T-helper 9 cell (primary cell): ENCODE data around the gene OCIAD2.
"Not testable (repeated sequence)": the region's sequence is repeated elsewhere in the genome, so short reads cannot be mapped to it uniquely, and the experiment has no call there.

Experiments used
- DNase-seq: peaks from one replicate; pipeline ENCODE4 v3.0.0-alpha.2; 2020

Gene OCIAD2

DNA sequence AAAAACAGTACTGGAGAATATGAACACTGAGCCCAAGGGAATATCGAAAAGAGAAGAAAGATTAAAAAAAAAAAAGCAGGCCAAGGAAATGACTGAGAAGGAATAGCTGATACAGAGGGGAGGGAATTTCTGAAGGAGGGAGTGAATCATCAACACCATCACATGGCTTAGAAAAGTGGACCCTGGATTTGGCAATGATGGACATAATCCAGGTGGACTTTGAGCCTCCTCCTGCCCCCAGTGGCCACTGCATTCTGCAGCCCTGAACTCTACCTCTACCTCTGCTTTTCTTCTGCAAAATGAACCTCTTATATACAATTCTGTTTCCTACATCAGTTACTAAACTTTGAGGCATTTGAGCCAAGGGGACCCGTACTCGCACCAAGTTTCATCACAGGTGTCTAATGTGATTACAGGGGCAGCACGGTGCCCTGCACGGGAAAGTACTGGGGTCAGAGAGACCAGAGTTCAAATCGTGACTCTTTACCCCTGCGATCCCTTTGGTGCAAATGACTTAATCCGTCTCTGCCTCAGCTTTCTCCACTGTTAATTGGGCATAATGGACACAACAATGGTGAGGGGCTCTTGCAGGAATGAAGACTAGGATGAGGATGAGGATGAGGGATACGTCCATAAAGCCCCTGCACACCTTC, 1.1 kb downstream of the OCIAD2 start:
- no peak for DNase-seq

GRCh38 chr4:48904541-48905142, 1.9 kb downstream of the OCIAD2 start:
- DNase-seq, result no peak

DNA sequence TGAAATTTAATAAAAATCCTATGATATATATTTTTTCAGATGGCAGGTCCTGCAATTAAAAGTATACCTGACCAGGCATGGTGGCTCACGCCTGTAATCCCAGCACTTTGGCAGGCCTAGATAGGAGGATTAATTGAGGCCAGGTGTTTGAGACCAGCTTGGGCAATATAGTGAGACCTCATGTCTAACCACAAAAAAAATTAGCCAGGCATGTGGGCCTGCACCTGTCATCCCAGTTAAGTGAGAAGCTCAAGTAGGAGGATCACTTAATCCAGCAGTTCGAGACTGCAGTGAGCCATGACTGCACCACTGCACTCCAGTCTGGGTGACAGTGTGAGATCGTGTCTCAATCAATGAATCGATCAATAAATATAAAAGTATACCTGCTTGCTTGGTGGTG, 2.5 kb downstream of the OCIAD2 start:
- no peak for DNase-seq

DNA sequence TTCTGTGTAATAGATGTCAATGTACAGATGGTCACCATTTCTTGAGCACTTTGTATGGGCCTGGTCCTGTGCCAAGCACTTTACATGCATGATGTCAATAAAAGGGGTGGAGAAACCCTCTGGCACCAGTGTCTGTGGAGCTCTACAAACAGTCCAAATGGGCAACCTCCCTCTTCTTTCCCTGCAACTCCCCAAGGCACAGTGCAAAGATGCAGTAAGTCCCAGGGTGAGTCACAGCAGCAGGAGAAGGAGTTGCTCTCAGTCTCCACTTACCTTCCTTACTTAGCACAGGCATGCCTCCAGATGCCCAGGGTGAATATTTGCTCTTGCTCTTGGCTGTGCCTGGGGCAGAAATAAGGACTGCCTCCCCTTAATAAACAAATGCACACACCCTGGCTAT, 4.3 kb downstream of the OCIAD2 start:
- no peak for DNase-seq

DNA sequence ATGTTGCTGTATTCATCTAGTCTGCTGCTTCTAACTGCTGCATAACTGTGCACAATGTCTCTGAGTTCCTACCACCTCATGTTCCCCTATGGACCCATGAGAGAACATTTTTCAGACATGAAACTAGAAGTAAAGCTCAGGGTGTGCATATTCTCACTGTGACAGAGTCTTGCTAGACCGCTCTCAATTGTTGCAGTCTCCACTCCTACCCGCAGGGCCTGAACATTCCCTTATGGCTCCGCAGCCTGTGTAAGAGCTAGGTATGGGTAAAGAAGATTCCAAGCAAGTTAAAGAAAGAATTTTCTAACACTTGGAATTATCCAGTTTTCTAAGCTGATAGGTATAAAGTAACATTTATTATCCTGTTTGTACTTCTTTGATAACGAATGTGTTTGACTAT, 5.4 kb downstream of the OCIAD2 start:
- no peak for DNase-seq

DNA sequence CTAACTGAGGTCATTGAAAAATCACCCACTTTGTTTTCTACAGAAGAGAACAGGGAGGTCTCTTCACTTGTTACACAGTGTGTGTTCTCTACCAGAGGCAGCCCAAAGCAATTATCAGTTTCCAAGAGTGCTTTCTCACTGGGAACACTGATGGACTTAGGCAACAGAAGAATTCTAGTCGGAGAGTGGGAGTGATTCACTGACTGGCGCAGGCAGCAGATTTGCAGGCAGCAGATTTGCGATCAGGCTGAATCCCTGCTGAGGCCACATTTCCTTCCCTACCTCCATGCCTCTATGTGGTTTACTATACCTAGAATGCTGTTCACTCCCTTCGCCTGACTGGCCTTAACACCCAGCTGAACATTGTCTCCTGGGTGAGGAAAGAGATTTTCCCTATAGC, 6.6 kb downstream of the OCIAD2 start:
- no peak for DNase-seq

GRCh38 chr4:48899432-48899749, 7.2 kb downstream of the OCIAD2 start:
- no peak for DNase-seq

DNA sequence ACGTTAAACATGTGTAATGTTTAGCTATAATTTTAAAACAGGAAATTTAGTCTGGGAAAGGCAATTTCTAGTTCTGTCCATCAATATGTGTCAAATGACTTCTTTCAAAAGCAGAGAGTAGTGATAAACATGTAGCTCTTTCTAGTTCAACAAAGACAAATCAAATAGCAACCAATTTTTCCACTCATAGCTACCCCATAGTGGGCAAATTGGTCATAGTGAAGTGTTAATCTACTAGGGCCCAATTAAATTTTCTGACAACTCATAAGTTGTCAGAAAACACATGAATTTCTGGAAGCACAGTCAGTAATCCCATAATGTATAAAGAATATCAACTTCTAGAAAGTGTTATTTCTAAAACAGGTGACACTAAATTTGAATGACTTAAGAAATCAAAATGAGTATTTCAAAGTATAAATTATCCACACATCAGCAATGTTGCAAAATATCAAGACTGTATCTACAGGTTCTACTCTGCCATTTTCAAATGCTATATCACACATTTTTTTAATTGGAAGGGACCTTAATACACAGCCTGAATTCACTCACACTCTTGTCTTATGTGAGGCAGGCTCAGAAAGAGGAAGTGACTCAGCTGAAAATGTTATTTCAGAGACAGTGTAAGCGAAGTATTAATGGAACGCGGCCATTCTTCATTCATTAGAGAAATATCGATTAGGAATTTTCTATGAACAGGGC, 7.7 kb downstream of the OCIAD2 start:
- DNase-seq, result no peak

GRCh38 chr4:48896845-48897244, 9.7 kb downstream of the OCIAD2 start:
- no peak for DNase-seq

DNA sequence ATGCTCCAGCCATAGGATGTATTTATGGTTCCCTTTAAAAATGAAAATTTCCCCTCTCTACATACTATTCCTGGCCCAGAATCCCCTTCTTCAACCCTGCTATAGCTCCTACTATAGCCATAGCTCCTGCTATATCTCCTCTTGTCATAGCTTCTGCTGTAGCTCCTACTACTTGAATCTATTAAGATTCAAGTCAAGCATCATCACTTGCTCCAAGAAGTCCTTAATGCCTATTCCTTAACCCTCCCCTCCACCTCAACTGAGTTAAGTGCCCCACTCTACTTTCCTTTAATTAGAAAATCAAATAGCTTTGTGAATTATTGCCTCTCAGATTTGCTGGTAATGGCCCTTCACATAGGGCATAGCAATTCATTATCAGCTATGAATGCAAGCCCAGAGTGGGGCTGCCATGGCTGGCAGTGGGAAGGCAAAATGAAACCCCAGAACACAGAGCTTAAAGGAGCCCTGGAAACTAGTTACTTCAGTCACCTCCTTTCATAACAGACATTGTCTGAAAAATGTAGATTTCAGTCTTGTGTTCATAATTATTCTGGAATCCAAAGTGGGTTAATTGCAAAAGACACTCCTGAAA, 15.4 kb downstream of the OCIAD2 start:
- no peak for DNase-seq

- DNase-seq, result not testable (repeated sequence)
Measured at GRCh38 chr4:48889750-48890149, 16.8 kb downstream of the OCIAD2 start.

DNA sequence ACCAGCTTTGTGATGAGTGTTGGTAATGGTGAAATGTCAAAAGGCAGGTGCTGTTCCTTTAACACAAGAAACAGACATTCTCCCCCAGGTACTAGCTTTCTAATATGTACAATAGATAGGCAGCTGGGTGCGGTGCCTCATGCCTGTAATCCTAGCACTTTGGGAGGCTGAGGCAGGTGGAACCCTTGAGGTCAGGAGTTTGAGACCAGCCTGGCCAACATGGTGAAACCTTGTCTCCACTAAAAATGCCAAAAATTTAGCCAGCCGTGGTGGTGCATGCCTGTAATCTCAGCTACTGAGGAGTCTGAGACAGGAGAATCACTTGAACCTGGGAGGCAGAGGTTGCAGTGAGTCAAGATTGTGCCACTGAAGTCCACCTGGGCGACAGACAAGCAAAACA, 24.9 kb downstream of the OCIAD2 start:
- DNase-seq, result not testable (repeated sequence)

DNA sequence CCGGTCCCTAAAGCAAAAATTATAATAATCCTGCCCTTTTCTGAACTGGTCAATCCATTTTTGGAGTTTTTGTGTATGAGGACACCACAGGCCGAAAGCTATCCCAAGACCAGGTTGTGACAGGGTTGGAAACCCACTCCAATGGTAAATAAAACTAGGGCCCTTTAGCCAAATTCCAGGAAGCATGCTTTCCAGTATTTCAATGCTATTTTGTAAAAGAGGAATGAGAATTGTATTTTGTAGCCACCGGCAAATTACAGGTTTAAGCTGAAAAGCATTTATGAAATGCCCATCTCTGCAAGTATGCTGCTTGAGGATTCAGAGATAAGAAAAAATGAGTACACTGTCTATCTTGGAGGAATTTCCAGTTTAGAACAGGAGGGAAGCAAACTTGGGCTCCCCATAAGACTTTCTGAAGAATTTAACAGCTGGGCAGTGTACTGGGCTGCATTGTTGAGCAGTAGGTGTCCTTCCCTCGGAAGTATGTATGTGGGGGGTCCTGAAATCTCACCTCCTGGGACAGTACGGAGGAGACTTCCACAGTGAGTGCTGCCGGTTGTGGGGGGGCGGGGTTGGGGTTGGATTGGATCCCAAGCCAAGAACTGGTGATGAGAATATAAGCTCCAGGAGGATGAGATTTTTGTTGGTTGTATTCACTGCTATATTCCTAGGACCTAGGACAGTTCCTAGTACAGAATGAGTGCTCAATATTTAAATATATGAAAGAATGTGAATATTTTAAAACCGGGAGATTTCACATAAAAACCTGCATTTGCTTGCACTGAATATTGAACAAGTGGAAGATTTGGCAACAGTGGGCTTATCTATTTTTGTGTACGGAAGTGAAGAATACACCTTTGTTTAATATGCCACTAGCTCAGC, 26.8 kb downstream of the OCIAD2 start:
- DNase-seq, result no peak

GRCh38 chr4:48877827-48878535, 28.6 kb downstream of the OCIAD2 start:
- DNase-seq, result no peak

- not testable (repeated sequence) for DNase-seq
Measured at GRCh38 chr4:48864696-48865095, 41.9 kb downstream of the OCIAD2 start.

- no peak for DNase-seq
Measured at GRCh38 chr4:48863728-48864127, 42.8 kb downstream of the OCIAD2 start.

- no peak for DNase-seq
Measured at GRCh38 chr4:48862661-48863060, 43.9 kb downstream of the OCIAD2 start.

DNA sequence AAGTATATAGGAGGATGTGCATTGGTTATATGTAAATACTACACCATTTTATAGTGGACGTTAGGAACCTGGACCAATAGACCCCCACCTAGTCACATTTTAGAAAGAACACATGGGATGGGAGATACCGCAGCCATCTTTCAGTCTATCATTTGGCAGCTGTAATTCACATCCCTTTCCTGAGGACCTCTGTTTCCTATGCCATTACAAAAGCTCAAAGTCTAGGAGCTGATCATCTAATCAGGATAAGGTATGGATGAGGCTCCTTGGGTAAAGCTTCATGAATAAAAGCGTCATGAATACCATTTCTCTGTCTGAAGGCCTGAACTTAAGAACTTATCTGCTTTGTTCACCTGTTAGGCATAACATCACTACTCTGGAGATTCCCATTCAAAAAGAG, 44.5 kb downstream of the OCIAD2 start:
- no peak for DNase-seq

- no peak for DNase-seq
Measured at GRCh38 chr4:48858130-48858529, 48.4 kb downstream of the OCIAD2 start.

DNA sequence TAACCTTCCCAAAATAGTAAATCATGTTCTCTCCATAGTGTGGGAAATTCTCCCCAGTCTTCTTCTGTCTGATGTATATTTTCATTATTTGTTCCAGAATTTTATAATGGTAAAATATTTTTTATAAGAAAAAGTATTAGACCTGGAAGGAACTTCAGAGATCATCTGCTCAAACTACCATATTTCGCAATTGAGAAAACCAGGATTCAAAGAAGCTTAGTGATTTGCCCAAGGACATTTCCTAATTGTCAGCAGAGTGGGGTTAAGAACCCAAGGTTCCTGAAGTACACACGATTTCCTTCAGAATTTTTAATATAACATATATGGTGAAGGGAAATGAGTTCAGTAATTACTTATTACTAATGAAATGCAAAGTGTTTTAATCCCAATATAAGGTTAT, 51.6 kb downstream of the OCIAD2 start:
- DNase-seq, result no peak

- no peak for DNase-seq
Measured at GRCh38 chr4:48854395-48854683, 52.2 kb downstream of the OCIAD2 start.

GRCh38 chr4:48853604-48854394, 52.8 kb downstream of the OCIAD2 start:
- no peak for DNase-seq
